Endometrial microvascular endothelial cells (primary cell): ENCODE data around the gene RASA3. TPM values are rescaled to one million over a fixed set of nuclear protein-coding genes. Genes with fewer than 3 reads are reported as not detected.
"Not testable (repeated sequence)": the region's sequence is repeated elsewhere in the genome, so short reads cannot be mapped to it uniquely, and the experiment has no call there.

Source experiments
- in situ Hi-C: cut with HindIII; loops from 2 replicates; pipeline ENCODE4 v1.10.0; 2017; ENCODE audit warnings: low sequenced_read_pairs, low pct_unique_long_range_greater_than_20kb; ENCODE audit errors: inconsistent ontology term
- total RNA-seq: library from RNA; depleted of rRNA; stranded (reverse); fragments of >200 nt; gene quantifications from one replicate; pipeline ENCODE4 v1.2.3, GENCODE V29; 2015; ENCODE audit errors: inconsistent ontology term

Gene RASA3
- total RNA-seq, 1 donor from 2014 or later: 56.0 TPM

DNA sequence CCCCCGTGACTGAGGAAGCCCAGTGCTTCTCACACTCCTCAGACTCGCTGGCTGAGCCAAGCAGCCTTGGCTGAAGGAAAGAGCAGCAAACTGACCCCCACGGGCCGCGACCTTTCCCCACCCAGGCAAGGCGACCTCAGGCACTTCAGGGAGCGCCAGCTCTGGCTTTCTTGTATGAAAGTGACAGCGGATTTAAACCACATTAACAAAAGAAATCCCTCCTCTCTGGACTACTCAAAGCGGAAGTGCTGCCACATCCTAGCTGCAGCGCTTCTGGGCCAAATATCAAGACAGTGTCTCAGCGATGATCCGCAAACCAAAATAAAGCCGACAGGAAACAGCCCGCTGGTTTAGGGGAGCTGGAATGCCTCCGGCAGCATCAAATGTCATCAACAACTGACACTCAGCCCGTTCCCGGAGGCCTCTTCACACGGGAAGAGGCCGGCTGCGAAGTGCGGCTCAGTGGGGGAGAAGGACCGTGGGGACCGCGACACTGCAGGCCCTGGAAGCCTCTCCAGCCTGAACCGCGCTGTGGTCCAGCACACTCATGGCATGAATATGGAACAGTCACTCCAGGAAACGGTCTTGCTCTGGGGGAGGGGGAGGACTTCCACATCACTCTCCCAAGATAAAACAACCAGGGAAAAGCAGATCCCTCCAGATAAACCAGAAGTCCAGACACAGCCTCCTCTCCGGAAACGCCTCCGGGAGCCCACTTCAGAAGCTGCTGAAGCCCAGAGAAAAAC lies 1.4 kb downstream of the RASA3 start:
- in situ Hi-C loops: no loop called here

DNA sequence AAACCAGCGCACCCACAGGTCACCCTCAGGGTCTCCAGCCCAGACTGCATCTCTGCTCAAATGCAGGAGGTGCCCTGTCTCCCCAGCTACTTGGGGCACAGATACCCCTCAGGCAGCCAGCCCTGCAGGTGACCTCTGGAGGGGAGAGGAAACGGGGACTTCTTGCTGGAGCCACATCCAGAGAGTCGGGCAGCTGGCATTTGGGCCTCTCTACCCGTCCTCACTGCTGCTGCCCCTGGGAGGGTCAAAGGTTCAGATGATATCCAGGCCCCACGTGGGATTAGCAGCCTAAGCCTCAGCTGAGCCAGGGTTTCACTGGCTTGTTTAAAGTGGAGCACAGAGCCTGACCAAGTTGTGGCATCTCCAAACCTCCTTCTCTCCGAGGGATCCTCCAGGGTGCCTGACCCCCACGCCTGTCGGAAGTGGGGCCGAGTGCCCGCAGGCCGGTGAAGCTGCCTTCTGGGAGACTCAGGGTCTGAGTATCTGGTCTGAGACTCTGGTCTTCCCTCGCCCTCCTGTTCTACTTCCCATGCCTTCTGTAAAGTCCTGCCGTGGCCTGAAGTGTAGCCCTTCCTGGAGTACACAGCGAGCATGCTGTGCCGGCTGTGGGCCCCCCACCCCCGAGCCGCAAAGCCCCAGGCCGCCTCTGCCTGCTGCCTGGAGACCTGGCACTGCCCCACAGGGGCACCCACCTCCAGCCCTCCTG lies 2.1 kb downstream of the RASA3 start:
- in situ Hi-C loops: no loop called here

DNA sequence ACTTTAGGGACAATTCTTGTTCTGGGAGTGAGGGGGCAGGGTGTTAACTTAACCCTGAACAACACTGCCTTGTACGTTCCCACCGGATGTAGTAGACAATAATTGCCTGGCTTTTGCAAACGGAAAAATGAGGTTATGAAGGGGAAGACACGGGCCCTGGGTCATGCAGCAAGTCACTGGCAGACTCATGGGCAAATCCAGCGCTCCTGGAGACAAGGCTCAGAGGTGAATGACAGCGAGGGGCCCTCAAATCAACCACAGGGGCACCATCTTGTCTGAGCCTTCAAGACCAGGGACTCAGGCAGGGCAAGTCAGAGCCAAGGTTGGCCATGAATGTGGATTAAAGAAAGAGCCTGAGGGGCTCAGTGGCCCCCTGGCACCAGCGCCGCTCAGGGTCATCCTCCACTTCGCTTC lies 2.8 kb downstream of the RASA3 start:
- in situ Hi-C loops: no loop called here

DNA sequence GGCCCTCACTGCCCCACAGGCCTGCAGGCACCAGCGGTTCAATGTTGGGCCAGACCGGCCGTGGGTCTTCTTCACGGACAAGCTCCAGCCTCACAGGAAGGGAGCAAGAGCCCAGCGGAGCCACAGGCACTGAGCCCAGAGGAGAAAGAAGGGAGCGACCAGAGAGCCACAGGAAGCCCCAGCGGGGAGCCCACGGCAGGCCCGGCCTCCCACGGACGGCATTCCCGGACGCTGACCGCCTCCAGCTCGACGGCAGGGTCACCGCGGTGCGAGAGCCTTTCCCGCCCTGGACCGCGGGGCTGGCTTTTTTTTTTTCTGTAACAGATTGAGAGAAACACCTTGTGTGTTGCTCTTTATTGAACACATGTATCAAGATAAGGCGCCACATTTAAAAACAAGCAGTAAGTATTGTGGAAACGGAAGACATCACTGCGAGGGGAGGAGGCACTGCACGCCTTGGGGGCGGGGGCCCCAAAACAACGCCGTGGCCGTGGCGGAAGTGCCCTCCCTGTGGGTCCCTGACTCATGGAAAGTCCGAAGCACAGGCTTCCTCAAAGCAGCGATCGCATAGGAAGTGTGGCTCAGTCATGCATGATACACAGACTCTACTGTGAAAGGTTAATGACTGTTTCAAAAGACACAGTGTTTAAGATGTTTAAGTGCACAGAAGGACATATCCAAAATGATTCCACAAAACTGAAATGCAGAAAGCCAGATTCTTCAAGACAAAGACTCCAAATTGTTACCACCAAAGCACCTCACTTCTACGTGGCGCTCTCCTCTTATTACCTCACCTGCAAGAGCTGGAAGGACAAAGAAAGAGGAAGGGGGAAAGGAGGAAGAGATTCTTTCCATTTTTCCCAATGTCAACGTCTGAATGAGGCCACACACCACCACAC lies 3.5 kb downstream of the RASA3 start:
- in situ Hi-C loops: no loop called here

DNA sequence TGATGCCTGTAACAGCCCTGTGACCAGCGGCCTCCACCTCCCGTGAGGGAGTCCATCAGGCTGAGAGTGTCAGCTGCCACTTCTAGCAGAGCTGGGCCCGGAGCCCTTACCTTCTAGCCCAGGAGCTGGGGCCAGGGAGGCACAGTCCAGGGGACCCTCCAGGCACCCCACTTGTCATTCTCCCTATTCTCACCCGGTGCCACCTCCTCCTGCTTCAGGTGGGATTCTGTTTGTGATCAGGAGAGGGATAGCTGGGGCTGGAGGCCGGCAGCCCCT lies 4.1 kb downstream of the RASA3 start:
- in situ Hi-C loops: no loop called here

DNA sequence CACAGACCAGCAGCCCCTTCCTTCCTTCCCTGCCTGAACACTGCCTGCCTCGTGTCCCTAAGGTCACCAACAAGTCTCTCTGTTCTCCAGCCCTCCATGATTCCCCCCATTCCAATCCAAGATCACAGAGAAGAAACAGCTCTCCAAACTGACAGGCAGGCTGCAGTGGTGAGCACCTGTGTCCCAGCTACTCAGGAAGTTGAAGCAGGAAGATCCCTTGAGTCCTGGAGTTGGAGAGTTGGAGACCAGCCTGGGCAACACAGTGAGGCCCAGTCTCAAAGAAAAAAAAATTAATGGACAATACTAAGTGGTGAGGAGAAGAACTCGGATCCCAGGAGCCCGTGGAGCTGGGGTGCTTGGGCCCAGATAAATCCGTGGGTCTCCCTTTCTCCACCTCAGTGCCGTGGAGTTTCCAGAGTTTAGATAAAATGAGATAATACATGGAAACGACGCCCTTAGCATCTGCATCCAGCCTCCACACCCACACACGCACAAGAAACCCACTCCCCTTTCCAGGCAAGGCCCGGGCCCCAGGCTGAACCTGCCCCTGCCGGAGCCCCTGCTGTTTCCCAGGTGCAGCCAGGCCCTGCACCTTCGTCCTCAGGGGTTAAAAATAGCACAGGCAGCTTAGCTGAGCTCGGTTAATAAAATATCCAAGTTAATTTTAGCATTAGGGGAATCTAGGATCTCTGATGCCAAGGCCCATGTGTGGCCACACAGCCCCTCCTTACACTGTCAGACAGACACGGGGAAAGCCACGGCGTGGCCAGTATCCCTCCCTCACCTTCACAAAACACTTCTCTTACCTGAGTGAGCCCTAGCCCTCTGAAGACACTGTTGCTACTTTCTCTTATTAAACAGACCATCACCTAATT lies 4.7 kb downstream of the RASA3 start:
- in situ Hi-C loops: no loop called here

DNA sequence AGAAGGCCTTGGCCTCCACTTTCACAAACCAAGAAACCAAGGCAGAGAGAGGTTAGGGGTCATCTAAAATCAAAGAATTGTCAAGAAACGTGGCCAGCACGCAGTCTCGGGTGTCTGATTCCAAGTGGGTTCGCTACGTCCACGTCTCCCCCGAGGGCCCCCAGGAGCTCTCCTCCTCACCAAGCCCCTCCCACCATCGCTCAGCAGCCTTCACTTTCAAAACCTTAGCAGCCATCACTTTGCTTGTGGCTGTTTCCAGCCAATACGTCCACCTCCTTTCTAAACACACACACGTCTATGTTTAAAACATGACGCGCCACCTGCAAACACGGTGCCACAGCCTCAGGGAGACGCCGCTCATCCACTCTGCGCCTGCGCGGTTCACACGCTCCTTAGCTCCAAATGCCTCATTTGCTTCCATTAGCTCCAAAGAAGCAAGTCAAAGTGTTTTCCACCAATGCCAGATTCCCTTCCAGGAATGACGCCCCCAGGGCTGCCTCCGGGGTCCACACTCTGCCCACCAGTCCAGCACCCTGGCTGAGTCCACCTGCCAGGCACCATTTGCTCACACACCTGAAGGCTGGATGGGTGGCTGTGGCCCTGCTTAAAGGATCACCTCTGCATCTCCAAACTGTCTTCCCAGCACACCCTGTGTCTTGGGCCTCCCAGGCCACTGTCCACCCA lies 5.5 kb downstream of the RASA3 start:
- in situ Hi-C loops: no loop called here

DNA sequence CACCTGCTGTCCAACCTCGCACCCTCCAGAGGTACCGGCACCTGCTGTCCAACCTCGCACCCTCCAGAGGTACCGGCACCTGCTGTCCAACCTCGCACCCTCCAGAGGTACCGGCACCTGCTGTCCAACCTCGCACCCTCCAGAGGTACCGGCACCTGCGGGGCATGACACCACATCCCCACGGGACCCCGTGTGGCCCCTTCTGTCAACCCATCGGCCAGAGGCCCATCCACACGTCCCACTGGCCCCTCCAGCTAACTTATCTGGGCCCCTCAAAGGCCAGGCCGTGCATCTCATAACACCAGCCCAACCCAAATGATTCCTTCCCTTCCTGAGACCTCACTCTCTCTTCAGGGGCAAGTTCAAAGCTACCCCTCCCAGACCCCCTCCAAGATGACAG lies 6.3 kb downstream of the RASA3 start:
- in situ Hi-C loops: not testable (repeated sequence)

DNA sequence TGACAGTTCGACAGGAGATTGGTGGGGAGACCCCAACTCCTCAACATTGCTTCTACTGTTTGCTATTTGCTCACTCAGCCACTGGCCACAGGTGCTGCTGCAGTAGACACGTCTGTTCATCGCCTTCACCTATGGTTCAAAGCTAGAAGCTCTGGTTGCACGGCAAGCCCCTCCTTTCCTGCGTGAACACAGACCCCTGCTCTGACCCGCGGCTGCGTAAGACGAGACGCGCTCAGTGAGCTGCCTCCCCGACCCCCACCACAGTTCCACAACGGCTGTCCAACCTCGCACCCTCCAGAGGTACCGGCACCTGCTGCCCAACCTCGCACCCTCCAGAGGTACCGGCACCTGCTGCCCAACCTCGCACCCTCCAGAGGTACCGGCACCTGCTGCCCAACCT lies 6.8 kb downstream of the RASA3 start:
- in situ Hi-C loops: no loop called here

DNA sequence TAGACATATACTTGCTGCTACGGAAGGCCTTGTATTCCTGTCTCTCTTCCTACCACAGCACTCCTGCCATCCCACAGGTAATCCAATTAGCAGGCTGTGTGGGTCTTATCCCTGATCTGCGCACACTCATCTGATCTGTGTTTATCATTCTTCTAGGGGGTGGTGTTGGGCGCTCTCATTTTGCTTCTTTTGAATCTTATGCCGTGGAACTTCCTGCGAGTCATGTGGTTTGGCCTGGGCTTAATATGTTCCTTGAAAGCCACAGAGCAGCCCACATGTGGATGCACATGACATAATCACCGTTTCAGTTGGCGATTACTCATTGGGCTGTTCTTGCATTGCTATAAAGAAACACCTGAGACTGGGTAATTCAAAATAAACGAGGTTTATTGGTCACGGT lies 7.5 kb downstream of the RASA3 start:
- in situ Hi-C loops: no loop called here

DNA sequence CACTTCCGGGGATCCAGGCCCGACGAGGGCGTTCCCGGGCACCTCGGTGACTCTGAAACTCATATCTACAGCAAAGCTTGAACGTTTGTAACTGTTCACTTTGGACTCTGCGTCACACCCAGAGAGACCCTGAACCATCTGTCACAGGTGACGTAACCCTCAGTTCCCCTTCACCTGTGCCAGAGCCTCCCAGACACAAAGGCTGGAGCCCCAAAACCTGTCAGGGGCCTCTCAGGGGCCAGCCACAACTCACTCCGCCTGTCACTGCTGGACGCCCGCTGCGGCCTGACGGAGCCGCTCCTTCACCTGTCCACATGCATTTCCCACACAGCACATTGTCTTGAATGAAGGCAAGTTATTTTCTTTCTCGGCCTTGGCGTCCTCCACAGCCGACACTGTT lies 8.0 kb downstream of the RASA3 start:
- in situ Hi-C loops: no loop called here

DNA sequence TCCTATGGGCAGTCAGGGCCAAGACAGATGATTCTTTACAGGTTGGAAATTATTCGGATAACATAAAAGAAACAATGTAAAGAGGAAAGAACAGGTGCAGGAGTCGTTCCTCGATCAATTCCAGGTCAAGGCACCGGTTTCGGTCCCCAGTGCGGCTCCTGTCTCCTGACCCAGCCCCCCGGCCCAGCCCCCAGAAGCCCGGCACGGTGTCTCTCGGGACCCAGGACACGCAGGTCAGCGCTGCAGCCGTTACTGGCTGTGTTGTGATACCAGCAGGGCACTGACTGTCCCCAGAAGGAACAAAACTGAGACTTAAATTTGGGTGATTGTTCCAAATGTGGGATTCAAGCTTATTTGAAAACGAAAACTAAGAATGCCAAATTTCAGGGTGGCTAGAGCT lies 8.5 kb downstream of the RASA3 start:
- in situ Hi-C loops: no loop called here

DNA sequence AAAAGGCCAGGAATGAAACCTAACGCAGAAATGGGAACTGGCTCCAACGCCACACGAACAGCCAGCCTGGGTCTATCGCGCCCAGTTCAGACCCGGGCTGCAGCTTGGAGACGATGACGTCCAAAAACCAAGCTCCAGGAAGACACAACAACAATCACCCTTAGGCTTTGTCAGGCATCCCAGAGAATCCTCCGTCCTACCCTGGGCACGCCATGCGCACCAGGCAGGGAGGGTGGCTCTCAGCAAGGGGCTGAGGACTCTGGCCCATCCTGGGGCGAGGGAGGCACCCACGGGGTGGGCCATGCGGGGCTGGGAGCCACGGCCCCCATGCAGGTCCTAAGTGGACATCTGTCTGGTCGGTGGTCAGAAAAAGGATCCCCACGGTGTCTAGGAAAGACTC lies 9.0 kb downstream of the RASA3 start:
- in situ Hi-C loops: no loop called here

DNA sequence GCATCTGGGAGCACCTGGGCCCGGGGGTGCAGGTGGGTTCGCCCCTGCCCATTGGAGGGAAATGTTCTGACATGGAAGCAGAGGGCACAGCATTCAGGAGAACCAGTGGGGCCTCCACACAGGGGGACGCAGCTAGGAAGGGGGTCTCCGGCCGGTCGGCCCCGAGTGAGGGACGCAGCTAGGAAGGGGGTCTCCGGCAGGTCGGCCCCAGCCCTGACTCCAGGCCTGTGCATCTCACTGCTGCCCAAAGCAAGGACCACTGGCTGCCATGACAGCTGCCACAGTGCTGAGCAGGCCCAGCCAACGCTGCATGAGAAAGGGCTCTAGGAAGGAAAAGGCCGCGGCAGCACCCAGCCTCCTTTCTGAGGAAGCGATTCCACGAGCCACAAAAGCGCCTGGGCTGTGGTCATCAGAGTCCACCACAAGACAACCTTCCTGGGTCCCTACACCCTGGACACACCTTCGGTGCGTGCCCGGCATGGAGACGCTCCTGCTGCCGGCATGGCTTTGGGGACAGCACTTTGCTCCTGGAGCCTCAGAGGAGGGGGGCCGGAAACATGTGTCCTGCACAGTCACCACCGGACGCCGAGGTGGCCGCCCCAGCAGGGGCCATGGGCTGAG lies 9.7 kb downstream of the RASA3 start:
- in situ Hi-C loops: no loop called here

DNA sequence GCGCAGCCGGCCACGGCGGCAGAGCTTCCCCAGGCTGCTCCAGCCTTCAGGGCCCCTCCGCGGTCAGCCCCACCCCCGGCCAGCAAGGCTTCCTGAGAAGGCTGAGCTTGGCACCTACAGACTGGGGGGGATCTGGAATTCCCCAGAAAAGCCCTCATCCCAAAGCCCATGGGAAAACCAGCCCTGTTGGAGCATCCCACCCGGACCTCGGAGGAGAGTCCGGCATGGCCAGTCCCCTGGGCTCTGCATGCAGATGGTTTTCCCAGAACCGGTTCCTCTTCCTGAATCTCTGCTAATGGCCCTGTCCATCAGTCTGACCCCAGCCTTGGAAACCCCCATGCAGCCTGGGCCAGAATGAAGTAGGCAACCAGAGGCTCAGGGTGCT lies 10.3 kb downstream of the RASA3 start:
- in situ Hi-C loops: no loop called here

DNA sequence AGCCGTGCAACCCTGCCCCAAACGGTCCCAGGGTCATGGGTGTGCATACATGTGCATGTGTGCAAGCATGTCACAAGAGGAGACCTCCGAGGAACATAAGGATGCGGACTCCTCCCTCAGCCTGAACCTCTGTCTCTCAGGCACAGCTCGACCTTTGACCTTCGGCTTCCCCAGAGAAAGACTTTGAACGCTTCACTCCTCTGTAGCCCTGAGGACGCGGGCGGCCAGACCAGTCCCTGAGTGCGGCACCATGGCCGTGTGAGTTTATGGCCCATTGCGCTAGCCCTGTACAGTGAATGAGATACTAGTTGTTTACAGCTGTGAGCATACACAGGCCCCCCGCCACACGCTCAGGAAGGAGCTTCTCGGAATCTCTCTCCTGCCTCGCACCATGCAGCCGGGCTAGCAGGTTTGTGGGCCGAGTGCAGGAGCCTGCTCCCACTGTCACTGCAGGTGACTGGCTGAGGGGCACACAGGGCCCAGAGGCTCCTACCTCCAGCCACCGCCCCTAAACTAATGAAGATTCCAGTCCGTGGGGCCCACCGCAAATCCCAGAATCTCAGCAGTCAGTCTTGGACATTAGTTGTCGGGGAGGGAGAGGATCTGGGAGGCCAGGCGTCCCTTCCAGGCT lies 10.8 kb downstream of the RASA3 start:
- in situ Hi-C loops: no loop called here

DNA sequence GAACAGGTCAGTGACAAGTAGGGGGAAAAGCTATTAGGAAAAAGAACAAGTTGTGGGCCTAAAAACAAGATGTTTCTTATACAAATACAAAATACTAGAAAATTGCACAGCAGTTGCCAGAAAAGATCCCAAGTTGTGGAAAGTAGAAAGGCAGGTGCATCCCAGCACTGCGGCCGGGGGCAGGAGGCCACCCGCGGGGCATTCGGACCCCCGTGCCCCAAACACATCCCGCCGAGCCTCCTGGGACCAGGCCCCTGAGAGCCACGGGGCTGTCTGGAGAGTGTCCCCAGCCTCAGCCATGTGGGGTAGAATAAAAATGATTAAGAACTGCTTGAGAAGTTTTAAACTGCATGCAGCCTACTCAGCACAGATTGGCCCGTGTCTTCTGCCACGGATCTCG lies 11.4 kb downstream of the RASA3 start:
- in situ Hi-C loops: no loop called here

DNA sequence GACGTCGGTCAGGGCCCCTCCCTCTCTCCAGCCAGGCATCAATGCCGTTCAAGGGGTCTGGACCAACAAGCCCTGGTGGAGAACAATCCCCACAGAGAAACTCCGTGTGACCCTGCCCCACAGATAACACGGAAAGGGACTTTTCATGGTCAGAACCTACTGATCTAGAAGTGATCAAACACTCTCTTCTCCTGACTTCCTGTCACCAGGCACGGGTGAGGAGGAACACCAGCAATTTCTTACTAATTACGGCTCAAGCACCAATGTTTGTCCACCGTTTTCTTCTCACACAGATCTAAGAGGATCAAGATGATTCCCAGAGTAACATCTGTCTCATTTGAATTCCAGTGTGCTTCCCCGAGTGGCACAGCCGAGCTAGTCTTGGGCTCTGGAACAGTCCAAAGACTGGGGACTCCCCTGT lies 11.8 kb downstream of the RASA3 start:
- in situ Hi-C loops: no loop called here
